CD4-positive, alpha-beta T cell treated with Interleukin-15 for 1 hour (primary cell): Measurements from ENCODE around the gene AMELX.

Experiments used
- DNase-seq: peaks from one replicate; pipeline ENCODE4 v3.0.0-alpha.2; 2020

AMELX gene

DNA sequence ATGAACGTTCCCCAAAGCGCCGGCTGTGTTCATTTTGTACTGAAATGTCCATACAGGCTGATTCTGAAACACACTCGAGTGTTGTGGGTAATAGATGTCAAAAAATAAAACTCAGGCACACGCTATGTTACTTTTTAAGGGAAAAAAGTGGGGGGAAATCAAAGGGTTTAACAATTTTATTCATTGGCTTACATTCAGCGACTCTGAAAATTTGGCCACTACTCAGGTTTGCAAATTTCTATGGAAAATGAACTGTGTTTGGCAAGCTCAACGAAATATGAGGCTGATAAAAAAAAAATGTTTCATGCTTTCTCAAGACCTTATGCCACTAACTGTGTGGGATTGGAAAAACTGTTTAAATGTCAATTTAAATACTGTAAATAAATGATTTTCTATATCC is 18.5 kb downstream of the AMELX start:
- DNase-seq = no peak

DNA sequence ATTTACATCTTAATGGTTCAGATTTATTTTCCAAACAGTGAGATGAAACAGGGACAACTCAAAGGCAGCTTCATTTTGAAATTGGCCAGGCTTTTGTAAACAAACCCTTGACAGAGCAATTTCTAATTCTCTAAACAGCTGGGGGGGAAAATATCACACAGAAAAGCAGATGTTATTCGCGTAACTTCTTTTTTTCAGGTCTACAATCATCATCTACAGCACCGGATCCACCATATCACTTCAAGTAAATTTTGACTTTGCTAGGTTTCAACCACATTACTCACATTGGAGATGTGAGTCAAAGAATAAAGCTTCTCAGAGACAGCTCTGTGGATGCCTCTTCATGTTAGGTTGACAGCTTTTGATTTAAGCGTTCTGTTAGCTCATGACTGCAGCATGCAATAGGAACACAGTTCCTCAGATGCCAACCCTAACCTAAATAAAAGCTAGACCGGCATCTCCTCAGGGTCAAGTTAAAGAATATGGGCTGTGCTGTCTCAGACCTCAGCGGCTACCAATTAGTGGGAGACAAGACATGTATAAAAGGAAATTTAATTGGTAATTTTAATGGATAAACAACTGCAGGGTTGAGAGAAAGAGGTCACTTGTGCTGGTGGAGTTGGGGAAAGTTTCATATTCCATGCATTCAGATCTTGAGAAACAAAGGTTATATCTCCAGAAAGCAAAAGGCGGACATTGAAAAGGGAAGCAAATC is 26.8 kb downstream of the AMELX start:
- no peak for DNase-seq

DNA sequence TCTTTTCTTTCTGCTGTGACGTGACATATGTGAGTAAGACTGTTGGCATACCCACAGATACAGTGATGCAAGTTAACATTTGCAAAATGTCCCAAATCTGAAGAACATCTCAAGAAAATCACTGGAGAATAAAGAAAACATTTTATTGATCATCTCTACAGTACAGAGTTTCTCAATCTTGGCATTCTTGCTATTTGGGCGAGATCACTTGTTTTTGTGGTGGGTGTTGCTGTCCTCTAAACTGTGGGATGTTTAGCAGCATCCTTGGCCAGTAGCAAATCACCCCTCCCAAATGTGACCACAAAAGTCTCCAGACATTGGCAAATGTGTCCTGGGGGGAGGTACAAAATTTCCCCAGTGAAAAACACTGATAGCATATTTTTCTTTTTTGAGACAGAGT is 28.8 kb downstream of the AMELX start:
- DNase-seq = no peak

DNA sequence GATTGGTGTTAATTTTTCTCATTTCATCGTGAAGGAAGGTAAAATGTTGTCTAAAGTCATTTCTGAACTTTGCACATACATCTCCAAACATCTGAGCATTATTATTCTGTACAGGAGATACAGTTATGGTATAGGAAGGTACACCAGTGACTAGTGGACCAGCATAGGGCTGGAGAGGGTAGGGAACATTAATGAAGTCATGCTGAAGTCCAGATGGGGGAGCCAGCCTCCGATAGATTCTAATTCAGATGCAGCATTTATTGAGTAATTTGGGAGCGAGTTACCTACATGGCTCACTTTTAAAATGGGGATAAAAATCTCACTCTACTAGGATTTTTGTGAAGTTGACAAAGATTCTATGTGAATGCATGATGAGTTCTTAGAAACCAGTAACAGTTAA is 34.9 kb downstream of the AMELX start:
- DNase-seq = no peak

DNA sequence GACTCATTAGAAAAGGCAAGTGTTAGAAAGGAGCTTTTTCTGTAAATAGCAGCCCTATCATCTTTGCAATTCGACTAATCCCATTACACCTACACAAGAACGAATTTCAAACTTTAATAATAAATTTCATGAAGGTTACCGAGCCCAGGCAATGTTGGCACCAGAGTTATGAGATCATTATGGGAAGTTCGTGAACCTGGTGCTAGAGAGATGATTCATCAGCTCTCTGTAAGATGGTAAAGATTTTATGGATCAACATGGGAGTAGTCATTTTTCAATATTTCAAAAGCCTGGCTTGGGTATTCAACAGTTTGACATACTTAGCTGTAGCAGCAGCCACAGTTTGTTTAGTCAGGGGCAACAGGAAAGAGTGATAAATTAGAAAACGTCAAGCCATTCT is 35.8 kb downstream of the AMELX start:
- no peak for DNase-seq

DNA sequence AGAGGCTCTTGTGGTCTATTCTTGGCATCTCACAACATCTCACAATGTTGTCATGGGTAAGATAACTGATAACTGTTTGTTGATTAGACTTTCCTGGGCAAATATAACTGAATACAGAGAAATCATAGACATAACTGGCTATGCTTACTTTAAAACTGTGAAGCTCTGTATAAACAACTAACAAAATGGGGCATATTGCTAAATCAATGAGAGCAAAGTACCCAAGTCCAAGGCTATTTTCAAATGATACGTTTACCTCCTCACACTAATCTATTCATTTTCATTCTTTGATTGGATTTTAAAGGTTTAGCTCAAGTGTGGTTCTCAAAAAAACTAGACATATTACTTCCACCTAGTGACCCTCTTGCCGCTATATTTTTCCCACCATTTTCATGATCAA is 38.6 kb downstream of the AMELX start:
- DNase-seq = no peak

DNA sequence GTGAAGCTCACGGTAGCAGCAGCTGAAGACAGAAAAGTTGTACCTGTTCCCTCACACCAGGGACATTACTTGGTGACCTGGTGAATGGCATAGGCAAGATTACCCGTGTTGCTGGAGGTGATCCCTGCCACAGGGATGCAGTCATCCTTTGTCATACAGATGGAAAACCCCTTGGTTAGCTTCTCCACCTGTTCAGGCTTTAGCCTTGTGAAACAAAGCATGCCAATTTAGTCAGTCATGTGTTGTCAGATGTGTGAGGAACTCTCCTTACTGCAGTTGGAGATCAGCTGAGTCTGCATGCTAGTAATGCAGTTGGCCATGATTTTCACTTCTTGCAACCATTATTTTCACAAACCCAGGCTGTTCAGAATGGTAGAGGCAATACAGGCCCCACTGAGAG is 41.0 kb downstream of the AMELX start:
- DNase-seq = no peak

DNA sequence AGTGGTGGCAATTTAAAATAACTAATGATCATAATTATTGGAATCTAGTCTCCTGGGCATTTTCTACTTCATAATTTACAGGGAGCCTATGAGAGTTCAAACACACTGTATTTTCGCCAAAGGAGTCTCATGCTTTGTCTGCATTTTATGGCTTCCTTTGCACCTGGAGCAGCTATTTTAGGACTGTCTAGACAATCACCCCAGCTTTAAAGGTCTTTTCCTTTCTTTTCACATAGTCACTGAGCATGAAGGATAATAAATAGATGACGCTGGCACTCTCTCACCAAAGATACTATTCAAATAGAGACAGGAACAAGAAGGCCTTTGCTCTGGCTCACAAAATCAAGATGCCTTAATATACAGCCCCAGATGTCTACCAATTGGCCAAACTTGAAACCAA is 43.0 kb downstream of the AMELX start:
- DNase-seq = no peak

DNA sequence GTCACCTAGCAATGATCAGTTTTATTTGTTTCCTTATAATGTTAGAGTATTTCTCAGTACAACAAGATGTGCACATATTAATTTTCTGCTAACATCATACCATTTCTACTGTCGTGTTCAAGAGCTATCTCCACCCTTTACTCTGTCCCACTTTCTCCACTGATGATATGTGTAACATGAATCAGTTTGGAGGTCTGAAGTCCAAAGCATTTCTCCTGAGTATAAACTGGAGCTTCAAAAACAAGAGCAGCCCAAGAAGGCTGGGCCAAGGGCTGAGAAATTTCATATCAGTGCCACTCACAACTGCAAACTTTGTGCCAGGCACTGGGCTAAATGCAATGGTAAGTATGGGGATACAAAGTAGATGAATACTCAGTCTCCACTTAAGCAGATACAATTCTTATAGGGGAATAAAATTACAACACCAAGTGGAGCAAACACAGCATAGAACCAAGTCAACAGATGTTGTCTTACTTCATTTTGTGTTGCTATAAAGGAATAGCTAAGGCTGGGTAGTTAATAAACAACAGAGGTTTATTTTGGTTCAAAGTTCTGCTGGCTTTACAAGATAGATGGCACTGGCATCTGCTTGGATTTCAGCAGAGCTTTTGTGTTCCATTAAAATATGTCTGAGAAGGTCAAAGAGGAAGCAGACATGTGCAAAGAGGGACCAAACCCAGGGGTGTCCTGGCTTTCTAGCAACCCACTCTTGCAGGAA is 44.2 kb downstream of the AMELX start:
- no peak for DNase-seq

DNA sequence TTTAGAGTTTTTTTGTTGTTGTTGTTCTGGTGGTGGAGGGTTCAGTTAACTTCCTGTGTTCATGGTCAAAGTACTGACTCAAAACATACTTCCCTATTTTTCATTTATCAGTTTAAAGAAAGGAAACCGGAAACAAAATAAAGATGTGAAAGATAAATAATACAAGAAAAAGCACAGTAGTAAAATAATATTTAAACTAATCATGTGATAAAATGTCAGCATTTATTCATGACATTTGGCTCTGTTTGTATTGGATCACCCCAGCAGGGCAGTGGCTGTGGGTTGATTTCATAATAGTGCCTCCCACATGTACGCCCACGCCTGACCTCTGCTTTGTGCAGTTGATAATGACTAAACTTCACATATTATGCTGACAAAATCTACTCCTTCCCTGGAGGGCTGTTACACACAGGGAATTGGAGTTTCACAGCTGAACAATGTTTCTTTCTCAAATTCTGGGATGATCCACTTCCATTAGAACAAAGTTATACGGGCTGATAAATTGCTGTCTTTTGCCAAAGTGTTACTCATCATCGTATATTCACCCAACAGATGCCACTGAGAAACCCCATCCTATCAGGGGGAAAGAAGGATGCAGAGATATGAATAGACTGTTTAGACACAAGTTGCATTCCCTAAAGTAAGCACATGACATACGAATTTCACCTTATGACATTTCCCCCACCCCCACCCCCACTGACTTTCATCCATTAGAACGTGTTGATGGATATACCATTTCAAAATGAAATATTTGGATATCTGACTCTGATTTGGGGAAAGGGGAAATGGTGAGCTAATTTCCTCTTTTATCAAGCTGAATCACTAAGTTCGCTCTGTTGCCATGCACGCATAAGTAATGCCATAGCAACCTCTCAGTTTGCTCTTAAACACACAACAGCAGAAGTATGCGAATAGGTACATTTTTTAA is 48.3 kb downstream of the AMELX start:
- DNase-seq = peak; percentile 60

DNA sequence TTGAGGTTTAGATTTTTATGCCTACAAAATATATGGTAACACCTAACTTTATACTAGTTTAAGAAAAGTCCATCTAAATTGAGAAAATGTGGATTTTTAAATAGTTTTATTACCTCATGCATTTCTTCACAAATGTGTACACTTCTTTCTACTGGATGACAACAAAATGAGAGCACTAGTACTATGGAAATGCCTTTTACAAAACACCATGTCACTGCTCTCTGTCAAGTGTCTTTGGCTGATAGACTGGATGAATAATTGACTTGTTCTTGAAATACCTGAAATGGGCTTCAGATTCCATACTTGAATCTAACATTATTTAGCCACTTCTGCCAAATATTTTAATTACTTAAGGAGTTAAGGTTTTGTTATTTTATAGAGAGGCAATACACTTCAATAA is 49.5 kb downstream of the AMELX start:
- no peak for DNase-seq

DNA sequence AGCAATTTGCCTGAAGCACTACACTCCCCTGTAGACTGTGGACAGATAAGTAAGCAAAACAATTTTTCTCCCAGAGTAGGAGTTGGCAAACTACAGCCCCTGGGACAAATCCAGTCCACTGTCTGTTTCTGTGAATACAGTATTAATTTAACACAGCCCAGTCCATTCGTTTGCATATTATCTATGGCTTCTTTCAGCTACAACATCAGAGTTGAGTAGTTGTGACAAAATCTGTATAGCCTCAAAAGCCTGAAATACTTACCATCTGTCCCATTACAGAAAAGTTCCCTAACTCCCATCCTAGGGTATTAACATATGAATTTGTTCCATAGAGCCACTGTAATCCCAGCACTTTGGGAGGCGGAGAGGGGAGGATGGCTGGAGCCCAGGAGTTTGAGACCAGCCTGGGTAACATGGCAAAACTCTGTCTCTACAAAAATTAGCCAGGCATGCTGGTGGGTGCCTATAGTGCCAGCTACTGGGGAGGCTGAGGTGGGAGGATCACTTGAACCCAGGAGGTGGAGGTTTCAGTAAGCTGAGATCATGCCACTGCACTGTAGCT is 53.0 kb downstream of the AMELX start:
- no peak for DNase-seq

DNA sequence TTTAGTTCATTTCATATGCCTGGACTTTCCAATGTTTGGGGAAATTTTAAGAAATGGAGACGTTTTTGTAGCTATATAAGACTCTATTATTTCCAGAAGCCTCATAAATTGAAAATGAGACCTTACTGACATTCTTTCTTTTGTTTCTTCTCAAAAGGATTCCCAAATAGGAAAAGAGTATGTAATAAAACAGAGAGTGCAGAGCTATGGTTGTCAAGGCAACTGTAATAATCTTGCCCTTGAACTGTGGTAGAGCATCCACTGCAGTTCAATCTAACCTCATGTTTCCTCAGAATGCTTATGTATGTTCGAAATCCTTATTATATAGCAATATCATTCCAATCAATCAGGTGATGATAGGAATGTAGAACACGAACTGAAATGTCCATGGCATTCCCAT is 54.1 kb downstream of the AMELX start:
- no peak for DNase-seq

DNA sequence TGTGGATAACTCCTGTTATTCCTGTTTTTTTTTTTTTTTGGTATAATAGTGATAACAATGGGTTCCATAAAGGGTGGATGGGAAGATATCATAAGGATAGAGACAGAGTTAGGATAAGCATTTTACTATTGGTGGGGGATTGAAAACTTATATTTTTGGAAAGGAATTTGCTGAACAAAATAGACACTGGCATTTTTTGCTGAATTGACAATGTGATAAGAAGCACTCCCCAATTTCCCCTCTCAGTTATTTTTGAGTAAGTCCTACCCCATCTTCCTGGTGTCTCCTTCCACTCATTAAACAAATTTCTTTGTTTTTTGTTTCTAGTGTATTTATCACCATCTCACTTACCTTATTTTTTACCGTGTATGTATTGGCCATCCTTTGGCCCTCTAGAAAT is 55.8 kb downstream of the AMELX start:
- DNase-seq = no peak

DNA sequence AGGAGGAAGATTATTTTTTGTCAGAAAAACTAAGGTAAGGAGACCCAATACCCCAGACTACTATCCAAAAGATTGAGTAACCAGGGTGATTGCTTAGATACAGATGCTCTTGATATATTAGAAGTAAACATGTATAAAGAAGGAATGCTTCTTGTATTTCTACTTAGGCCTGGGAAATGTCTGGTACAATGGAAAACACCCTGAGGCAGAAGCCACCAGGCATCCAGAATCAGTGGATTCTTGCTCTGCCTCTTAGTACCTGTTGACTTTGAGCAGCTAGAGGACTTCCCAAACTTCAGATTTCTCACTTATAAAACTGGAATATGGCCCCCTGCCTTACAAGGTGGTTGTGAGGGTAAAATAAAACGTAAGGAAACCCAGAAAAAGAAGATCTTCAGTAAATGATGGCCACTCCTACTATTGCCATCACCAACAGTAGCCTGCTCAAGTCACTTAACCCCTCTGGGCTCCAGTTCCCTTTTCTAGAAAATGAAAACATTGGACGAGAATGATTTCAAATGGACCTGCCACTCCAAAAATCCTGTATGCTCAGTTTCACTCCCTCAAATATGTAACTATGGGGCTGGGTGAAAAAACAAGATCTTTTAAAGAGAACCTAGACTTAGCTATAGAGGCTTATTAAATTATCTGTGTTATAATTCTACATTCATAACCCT is 56.6 kb downstream of the AMELX start:
- DNase-seq = no peak
